NT2/D1 (cell line): ENCODE data around the gene ZNF32.

Experiments
- DNase-seq: peaks from one replicate; pipeline ENCODE4 v3.0.0-alpha.2; 2011; ENCODE audit warnings: low read depth, low spot score
- H3K27me3 ChIP-seq: 2 replicates; pipeline ENCODE4 v1.6.0; 2011; ENCODE audit warnings: mild to moderate bottlenecking; ENCODE audit not compliant: insufficient read length, insufficient read depth
- H3K36me3 ChIP-seq: 2 replicates; pipeline ENCODE4 v1.6.1; 2011; ENCODE audit warnings: mild to moderate bottlenecking, low read length, mixed read lengths; ENCODE audit not compliant: insufficient read depth, insufficient read length
- H3K4me1 ChIP-seq: 2 replicates; pipeline ENCODE4 v1.5.1; 2011; ENCODE audit not compliant: insufficient read depth, insufficient read length
- H3K4me3 ChIP-seq: 2 replicates; pipeline ENCODE4 v1.5.1; 2011; ENCODE audit warnings: low read depth; ENCODE audit not compliant: insufficient read length
- H3K9ac ChIP-seq: 2 replicates; pipeline ENCODE4 v1.6.0; 2011; ENCODE audit warnings: low read depth; ENCODE audit not compliant: insufficient read length
- H3K9me3 ChIP-seq: 2 replicates; pipeline ENCODE4 v1.5.1; 2011; ENCODE audit warnings: mild to moderate bottlenecking, low read length; ENCODE audit not compliant: insufficient read depth
- SUZ12 ChIP-seq: IDR thresholded peaks from 2 replicates; pipeline ENCODE4 v1.6.1; 2011; ENCODE audit not compliant: insufficient read length, insufficient read depth; ENCODE audit errors: extremely low read depth
- YY1 ChIP-seq: IDR thresholded peaks from 2 replicates; pipeline ENCODE4 v1.6.1; 2011; ENCODE audit not compliant: insufficient read length, insufficient read depth
- ZNF274 ChIP-seq: IDR thresholded peaks from 2 replicates; pipeline ENCODE4 v1.6.1; 2011; ENCODE audit warnings: mild to moderate bottlenecking, low read depth, low read length

The ZNF32 gene

DNA sequence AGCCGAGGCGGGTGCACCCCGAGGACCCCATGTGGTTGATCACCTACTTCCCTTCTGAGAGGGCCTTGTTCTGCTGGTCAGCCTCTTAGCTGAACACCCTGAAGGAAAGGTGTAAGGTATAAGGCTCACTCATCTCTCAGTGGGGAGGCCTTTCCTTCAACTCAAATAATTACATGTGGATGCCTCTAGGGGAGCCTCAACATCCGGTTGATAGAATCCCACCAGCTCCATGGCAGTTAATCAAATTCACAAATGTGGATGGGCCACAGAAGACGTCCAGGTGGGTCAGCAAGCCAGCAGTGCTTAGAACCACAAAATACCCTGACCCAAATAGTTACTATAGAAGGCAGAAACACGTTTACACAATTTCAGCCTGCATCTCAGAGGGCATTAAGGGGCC is 37.7 kb upstream of the ZNF32 start:
- TF ChIP-seq ZNF274, result no peak
- no peak for TF ChIP-seq SUZ12
- TF ChIP-seq YY1, result no peak
- Histone ChIP-seq H3K27me3 (peaks cover 20% of the 10 kb centered on the region), H3K4me3 (no peak overlapping the region), H3K36me3 (no peaks in the 10 kb centered on the region), H3K4me1 (peaks cover 3% of the 10 kb centered on the region), H3K9me3 (peaks cover 4% of the 10 kb centered on the region; the same call in 1 of the 2 replicates), H3K9ac (no peak overlapping the region)
- DNase-seq, result no peak

DNA sequence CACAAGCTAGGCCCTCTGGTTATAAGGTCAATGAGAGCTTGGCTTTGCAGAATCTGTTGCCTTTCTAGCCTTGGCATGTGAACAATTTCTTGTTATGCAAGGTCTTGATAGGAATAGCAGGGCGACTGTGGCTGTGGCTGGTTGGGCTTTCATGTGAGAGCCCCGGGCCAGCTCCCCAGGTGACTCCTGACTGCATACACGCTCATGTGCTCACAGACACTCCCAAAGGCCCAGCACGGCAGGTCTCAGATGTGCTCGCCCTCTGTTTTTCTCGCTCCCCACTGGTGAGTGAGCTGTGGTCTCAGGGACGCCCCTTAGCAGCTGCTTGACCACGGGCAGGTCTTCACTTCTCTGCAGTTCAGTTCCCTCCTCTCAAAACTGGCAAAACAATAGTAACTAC is 37.1 kb upstream of the ZNF32 start:
- Histone ChIP-seq H3K4me3 (no peak overlapping the region), H3K9me3 (peaks cover 9% of the 10 kb centered on the region; the same call in 1 of the 2 replicates), H3K4me1 (peaks cover 3% of the 10 kb centered on the region), H3K27me3 (peaks cover 14% of the 10 kb centered on the region), H3K36me3 (no peaks in the 10 kb centered on the region), H3K9ac (no peak overlapping the region)
- no peak for TF ChIP-seq ZNF274
- no peak for TF ChIP-seq SUZ12
- TF ChIP-seq YY1, result no peak
- no peak for DNase-seq

DNA sequence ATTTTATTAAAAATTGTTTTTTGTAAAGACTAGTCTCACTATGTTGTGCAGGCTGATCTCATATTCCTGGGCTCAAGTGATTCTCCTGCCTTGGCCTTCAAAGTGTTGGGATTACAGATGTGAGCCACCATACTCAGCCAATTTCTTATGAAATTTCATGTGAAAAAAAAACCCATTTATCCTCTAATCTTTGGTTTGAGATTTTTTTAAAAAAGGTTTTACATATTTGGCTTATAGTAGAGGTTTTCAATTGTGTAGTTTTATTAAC is 35.5 kb upstream of the ZNF32 start:
- no peak overlapping the region for H3K4me3 ChIP-seq
- peaks cover 3% of the 10 kb centered on the region for H3K4me1 ChIP-seq
- H3K9me3 ChIP-seq, result peaks cover 15% of the 10 kb centered on the region; the same call in 1 of the 2 replicates
- DNase-seq, result no peak
- TF ChIP-seq YY1 (no peak), SUZ12 (no peak), ZNF274 (no peak)
- H3K9ac ChIP-seq, result no peak overlapping the region
- no peaks in the 10 kb centered on the region for H3K36me3 ChIP-seq
- peaks cover 3% of the 10 kb centered on the region for H3K27me3 ChIP-seq

DNA sequence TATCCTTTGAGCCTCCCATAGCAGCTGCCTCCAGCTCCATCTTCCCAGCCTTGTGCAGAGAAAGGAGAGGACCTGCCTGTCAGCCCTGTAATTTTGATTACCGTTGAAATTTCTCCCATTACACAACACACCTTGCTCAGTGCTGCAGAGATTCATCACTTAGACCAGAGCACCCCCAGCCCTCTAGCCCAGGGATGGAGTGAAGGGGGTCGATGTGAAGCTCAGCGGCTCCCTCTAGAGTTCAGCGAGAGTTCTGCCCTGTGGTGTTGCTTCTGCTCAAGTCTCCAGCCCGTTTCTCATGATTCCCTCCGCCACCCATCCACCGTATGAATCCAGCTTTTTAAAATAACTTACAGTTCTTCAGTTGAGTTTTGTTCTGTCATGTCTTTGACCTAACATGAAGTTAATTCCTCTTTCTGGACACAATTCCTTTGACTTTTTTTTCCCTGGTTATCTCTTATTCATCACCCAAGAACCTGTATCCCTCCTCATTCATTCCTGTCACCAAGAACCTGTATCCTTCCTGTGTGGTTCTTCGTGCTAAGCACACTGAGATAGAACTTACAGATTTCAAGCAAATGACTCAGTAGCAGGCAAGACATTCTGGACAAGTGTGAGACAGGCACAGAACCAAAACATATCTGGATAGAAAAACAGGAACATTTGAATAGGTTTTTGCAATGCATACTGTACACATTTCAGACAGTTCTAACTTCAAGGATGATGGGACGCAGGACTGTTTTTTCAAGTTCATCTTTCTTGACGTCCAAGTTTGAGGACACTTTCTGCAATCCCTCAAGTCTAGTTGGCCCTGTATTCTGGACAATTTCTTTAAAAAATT is 35.0 kb upstream of the ZNF32 start:
- Histone ChIP-seq H3K4me3 (no peak overlapping the region), H3K9ac (no peak overlapping the region), H3K27me3 (no peaks in the 10 kb centered on the region), H3K4me1 (peaks cover 3% of the 10 kb centered on the region), H3K9me3 (peaks cover 15% of the 10 kb centered on the region; the same call in 1 of the 2 replicates), H3K36me3 (no peaks in the 10 kb centered on the region)
- TF ChIP-seq ZNF274, result no peak
- no peak for TF ChIP-seq SUZ12
- no peak for TF ChIP-seq YY1
- DNase-seq, result peak; percentile 38

DNA sequence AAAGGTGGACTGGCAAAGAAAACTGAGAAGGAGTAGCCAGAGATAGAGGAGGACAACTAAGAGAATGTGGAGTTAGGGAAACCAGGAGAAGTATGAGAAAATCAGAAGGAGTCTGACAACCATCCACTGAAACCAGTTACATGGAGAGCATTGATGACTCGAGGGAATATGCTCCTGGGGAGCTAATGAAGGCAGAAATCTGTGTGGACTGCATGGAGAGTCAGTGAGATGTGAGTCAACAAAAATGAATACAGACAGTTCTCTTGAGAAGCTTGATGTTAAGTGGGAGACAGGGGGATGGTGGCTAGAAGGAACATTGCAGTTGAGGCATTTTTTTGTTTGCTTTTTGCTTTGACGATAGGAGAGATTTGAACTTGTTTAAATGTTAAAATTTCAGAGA is 34.3 kb upstream of the ZNF32 start:
- TF ChIP-seq YY1 (no peak), ZNF274 (no peak), SUZ12 (no peak)

DNA sequence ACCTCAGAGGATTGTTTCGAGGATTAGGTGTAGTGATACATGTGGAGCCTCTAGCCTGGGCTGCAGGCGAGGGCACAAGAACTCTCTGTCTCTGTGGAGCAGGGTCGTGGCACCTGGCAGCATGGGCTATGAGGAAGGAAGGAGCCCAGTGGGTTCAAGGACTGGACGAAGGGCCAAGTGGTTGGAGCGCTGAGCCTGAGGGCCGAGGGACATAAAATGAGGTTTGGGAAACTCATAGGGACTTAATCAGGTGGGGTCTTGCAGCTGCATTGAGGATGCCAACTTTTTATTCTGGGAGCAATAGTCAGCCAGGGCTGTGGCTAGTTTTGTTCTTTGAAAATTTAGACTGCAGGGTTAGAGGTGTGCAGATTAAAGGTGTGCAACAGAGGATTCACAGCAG is 33.0 kb upstream of the ZNF32 start:
- Histone ChIP-seq H3K27me3 (no peaks in the 10 kb centered on the region), H3K4me1 (no peaks in the 10 kb centered on the region), H3K9ac (no peak overlapping the region), H3K4me3 (no peak overlapping the region), H3K9me3 (peaks cover 15% of the 10 kb centered on the region; the same call in 1 of the 2 replicates), H3K36me3 (no peaks in the 10 kb centered on the region)
- TF ChIP-seq YY1 (no peak), ZNF274 (no peak), SUZ12 (no peak)
- no peak for DNase-seq

More for the DNA sequence above, 34.3 kb upstream of the ZNF32 start:
- no peak for DNase-seq
- no peak overlapping the region for H3K9ac ChIP-seq
- H3K9me3 ChIP-seq, result peaks cover 15% of the 10 kb centered on the region; the same call in 1 of the 2 replicates
- H3K27me3 ChIP-seq, result no peaks in the 10 kb centered on the region
- H3K4me1 ChIP-seq, result peaks cover 3% of the 10 kb centered on the region
- no peaks in the 10 kb centered on the region for H3K36me3 ChIP-seq
- no peak overlapping the region for H3K4me3 ChIP-seq

DNA sequence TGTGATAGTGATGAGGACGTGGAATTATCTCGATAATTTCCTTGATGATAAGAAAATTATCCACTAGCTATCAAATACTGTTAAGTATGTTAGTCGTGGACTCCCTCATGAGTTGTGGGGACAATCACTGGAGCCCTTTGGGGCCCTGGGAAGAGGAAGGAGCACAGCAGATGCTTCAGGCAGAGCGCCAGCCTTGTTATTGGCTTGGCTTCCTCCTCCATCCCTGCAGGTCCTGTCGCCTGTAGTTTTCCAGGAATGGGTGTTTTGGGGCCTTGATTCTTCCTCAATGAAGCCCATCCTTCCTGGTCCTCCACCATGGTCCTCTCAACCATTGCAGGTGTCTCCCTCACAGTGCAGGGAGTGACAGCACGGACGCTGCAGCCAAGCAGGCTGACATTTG is 32.5 kb upstream of the ZNF32 start:
- Histone ChIP-seq H3K4me3 (no peak overlapping the region), H3K9ac (no peak overlapping the region), H3K36me3 (no peaks in the 10 kb centered on the region), H3K9me3 (peaks cover 15% of the 10 kb centered on the region; the same call in 1 of the 2 replicates), H3K27me3 (no peaks in the 10 kb centered on the region), H3K4me1 (no peaks in the 10 kb centered on the region)
- no peak for TF ChIP-seq YY1
- TF ChIP-seq ZNF274, result no peak
- no peak for TF ChIP-seq SUZ12
- DNase-seq, result no peak
